Activated CD4-positive, alpha-beta T cell treated with anti-CD3 and anti-CD28 coated beads for 24 hours (primary cell): Measurements from ENCODE around the gene APOBEC3F.

ENCODE experiments used
- DNase-seq, 2 donors: peaks; one replicate each; pipeline ENCODE4 v3.0.0-alpha.2; 2020; ENCODE audit warnings: low read depth in 2 of 2

The APOBEC3F gene

DNA sequence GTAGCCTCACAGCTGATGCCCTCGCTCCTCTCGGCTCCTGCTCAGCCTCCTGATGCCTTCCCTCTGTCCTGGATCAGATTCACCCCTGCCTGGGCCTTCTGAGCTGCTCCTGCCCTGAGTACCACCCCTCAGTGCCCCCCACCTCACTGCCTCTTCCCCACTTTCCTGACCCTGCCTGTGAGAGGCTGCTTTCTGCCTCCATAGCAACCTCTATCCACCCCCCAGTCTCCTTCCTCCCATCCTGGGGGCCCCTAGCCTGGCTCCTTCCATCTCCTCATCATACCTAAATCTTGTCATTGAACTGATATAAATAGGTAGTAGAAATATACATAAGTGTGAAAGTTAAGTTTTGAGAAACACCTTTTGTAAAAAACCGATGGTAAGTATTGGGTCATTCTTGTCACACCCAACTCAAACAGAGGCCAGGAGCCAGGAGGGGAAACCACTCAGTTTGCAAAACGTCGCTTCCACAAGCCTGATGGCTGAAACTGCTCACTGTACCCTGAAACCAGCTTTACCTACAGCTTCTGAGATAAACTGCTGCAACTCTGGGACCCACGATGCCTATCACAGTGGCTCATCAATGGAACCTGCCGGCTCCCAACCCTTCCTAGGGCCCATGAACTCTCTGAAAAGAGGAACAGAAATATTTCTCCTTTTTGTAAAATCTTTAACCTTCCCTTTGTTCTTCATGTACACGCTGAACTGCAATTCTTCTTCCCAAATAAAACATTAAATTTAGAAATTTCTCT, 51.6 kb downstream of the APOBEC3F start:
- no peak for DNase-seq

DNA sequence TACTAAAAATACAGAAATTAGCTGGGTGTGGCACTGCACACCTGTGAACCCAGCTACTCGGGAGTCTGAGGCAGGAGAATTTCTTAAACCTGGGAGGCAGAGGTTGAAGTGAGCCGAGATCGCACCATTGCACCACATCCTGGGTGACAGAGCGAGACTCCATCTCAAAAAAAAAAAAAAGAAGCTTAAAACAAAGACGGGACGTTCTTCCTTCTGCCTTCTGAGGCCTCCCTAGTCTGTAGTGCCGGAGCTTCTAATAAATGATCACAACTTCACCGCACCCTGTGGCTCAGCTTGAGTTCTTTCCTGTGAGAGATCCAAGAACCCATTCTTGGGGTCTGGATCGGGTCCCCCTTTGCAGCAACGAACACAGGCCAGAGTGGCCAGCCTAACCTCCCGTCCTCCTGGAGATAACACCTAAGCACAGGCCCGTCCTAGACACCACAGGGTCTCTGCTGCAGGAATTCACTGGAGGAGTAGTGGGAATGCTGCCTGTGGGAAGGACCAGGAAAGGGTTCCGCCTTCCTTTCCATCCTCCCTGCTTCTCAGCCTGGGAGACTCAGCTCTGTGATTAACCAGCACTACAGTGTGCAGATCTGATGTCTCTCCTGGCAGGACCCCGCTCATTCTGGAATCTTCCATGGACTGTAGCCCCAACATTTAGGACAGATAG, 54.2 kb downstream of the APOBEC3F start:
- DNase-seq = no peak

DNA sequence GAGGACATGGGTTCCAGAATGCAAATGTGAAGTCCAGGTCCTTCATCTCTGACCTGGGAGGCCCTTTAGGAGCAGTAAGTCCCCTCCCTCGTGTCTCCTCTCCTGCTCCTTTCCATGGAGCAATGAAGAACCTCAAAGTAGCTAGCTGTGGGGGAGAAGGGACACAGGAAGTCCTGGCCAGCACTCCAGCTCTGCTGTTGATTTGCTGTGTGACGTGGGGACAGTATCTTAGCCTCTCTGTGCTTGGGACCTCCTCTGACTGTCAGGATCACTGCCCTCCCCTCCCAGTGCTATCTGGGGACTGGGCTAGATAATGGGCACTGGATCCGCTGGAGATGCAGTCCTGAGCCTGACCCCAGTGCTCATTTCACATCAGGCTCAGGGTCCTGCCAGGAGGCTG, 55.3 kb downstream of the APOBEC3F start:
- DNase-seq = no peak

DNA sequence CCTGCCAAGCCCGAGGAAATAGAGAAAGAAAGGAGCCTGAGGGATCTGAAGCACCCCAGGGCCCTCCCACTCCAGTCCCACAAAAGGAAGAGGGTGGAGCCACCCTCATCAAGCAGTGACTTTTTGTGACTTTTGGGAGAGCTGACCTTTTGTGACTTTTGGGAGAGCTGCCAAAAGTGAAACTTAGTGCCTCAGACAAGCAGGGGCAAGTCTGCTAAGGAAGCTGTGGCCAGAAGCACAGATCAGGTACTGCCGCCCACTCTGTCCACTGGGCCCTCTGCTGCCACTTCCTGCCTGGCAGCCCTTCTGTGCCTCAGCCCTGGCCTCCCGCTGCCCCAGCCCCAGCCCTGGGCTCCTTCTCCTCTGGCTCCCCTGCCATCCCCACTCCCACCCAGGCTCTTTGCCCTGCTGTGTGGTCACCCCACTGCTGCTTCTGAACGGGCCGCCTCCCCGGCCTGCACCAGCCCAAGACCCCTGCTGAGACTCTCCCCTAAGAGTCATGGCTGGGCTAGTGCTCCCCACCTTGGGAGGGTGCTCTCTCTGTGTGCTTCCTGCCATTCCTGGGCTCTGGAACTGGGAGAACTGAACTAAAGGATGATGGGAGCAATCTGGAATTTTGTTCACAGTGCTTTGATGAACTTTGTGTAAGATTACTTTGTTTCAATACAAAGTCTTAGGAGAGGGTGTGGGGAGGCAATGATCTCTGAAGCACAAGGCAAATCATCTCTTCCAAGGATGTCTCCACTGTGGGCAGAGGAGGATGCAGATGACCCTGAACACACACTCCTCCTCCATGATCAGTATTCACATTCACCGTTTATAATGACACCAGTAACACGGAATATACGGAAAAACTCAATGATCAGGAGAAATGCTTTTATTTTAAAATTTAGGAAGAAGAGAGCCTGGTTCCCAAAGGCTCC, 56.7 kb downstream of the APOBEC3F start, which contains the start of gene APOBEC3H:
Gene APOBEC3H, plus strand, starts transcription at position 147 of the 923 bp plus-strand sequence. CDS start 3,035 bp downstream, outside the sequence.
- DNase-seq = no peak

DNA sequence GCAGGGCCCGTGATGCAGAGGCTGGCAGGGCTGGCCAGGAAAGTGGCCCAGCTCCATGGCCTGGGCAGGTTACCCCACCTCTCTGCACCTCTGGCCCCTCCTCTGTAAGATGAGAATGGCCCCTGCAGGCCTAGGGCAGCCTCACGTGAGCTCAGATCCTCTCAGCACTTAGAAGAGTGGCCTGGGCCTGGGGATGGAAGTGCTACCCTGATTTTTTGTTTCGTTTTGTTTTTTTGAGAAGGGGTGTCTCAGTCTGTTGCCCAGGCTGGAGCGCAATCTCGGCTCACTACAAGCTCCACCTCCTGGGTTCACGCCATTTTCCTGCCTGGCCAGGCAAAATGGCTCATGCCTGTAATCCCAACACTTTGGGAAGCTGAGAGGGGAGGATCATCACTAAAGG, 57.4 kb downstream of the APOBEC3F start:
- no peak for DNase-seq

DNA sequence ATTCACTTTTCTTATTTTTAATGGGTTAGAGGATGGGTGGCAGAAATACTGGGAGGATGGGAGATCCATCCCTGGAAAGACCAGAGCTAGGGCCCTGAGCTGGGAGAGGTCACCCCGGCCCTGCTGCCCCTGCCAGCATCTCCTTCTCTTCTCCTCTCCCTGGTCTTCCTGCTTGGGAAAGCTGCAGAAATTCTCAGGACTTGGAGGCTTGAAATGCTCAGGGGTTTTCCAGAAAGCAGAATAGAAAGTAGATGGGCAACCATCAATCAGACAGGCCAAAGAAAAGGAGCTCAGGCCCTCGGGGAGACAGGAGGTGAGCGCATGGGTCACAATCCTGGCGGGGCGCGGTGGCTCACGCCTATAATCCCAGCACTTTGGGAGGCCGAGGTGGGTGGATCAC, 57.9 kb downstream of the APOBEC3F start:
- DNase-seq = no peak

DNA sequence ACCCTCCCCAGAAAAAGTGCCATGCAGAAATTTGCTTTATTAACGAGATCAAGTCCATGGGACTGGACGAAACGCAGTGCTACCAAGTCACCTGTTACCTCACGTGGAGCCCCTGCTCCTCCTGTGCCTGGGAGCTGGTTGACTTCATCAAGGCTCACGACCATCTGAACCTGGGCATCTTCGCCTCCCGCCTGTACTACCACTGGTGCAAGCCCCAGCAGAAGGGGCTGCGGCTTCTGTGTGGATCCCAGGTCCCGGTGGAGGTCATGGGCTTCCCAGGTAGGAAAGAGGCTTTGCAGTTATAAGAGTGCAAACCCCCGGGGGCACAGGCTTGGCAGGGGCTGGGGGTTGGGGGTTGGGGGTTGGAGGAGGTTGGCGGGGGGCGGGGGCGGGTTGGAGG, 60.6 kb downstream of the APOBEC3F start:
- no peak for DNase-seq

DNA sequence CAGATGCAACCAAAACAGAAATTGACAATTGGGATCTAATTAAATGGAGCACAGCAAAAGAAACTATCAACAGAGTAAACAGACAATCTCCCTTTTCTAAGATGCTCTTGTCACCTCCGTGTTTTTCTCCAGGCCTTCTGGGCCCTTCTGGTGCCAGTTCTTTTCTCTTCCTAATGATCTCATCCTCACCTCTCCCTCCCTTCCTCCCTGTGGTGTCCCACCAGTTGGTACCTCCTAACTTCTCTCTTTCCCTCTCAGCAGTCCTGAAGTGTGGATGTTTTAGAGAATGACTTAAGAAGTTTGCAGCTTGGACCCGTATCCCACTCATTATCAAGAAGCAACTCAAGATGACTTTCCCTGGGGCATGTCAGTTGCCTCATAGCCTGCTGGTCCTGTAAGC, 62.8 kb downstream of the APOBEC3F start:
- DNase-seq = no peak
